Peyer's patch (tissue), 4 donors: ENCODE data around the gene CDH23.

ENCODE experiments used
- POLR2A ChIP-seq, 2 donors: fragments of 450-650 bp; IDR thresholded peaks; one replicate each; pipeline ENCODE4 v1.5.1; 2017; ENCODE audit warnings: antibody characterized with exemption in 2 of 2, mild to moderate bottlenecking in 2 of 2, moderate library complexity in 2 of 2
- TF ChIP-seq, protein P1 (sequence below), 6 experiments: fragments of 450-650 bp in 4 of 6; fragments of 200-600 bp in 2 of 6; sonication (generic) in 1 of 6; IDR thresholded peaks; one replicate each; pipeline ENCODE4 v1.5.1; 2017 to 2019; ENCODE audit warnings: antibody characterized with exemption in 6 of 6, mild to moderate bottlenecking in 3 of 6, moderate library complexity in 1 of 6

- TF ChIP-seq, protein P1, sequence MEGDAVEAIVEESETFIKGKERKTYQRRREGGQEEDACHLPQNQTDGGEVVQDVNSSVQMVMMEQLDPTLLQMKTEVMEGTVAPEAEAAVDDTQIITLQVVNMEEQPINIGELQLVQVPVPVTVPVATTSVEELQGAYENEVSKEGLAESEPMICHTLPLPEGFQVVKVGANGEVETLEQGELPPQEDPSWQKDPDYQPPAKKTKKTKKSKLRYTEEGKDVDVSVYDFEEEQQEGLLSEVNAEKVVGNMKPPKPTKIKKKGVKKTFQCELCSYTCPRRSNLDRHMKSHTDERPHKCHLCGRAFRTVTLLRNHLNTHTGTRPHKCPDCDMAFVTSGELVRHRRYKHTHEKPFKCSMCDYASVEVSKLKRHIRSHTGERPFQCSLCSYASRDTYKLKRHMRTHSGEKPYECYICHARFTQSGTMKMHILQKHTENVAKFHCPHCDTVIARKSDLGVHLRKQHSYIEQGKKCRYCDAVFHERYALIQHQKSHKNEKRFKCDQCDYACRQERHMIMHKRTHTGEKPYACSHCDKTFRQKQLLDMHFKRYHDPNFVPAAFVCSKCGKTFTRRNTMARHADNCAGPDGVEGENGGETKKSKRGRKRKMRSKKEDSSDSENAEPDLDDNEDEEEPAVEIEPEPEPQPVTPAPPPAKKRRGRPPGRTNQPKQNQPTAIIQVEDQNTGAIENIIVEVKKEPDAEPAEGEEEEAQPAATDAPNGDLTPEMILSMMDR (IDR thresholded peaks at IDR 0.05), result no peak
- TF ChIP-seq POLR2A (IDR thresholded peaks at IDR 0.05), result no peak
Observed at GRCh38 chr10:71537125-71537524, 140.4 kb downstream of the CDH23 start.
